HK-2 (cell line): Measurements from ENCODE around the gene BACE1-AS.

Experiments
- DNase-seq: peaks from one replicate; pipeline ENCODE4 v3.0.0-alpha.2; 2018; ENCODE audit not compliant: unreplicated experiment

BACE1-AS gene

DNA sequence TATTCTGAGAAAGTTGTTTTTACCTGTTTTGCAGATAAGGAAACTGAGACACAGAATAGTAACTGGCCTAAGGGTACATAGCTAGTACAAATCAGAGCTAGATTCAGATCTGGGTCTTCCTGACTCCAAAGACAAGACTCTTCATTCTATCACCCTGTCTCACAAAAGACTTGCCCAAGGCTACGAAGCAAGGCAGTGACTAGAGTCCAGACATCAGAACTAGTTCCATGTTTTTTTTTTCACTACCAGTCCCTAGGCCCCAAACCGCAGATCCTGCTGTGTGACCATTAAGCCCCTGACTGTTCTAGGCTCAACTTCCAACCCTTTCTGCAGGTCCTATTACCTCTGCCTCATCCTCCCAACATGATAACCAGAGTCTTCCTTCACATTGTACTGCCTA is 1.5 kb downstream of the BACE1-AS start:
- DNase-seq: no peak

DNA sequence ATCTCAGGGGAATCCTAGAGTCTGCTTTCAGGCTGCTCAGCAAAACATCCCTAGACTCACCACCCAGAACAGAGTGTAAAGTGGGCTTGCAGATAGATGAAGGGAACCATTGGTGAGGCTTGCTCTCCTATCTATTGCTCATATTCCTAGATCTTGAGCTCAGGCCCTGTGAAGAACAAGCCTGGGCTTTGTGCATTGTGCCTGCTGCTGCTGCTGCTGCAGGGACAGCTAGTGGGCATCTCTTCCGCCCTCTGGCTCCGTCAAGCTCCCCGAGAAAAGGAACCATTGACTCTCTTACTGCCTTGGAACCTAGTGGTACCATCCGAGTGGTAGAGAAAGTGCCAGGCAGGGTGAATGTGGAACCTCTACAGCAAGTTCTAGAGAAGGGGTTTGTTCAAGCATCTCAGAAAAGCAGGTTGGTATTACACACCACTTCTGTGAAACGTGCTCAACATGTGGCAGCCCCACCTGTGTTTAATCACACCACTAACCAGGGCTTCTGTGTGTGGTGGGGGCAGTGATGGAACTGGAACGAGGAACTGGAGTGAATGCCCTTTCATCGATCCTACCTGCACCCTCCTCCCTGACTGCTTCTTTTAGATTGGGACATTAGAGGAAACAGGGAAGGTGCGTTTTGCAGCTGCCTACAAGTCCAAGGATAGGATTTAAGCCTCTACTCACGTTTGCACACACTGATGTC is 4.4 kb downstream of the BACE1-AS start:
- DNase-seq: no peak

DNA sequence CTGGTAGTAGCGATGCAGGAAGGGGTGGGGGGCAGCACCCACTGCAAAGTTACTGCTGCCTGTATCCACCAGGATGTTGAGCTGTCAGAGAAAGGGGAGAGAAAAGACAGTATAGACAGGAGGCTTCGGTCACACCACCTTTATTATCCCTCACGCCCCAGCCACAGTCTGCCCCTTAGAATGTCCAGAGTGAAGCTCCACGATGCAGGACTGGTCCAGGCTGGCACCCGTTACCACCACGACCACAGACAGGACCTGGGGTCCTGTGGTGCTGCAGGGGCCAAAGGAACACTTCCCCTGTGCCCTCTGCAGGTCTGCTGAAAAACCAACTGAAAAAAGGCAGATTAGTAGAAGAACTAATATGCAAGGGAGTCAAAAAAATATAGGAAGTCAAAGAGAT is 5.7 kb downstream of the BACE1-AS start:
- no peak for DNase-seq

DNA sequence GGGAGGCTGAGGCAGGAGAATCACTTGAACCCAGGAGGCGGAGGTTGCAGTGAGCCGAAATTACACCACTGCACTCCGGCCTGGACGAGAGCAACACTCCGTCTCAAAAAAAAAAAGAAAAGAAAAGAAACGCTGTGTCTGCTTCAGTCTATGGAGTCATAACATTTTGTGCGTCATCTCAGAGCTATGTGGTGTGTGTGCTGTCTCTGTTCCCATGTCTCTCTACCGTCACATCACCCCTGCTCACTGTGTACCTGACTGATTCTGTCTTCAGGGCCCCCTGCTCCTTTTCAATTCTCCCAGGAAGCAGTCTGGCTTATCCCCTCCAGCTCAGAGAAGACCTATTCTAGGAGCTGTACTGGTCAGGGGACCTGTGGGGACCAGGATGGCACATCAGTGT is 7.0 kb downstream of the BACE1-AS start:
- no peak for DNase-seq

DNA sequence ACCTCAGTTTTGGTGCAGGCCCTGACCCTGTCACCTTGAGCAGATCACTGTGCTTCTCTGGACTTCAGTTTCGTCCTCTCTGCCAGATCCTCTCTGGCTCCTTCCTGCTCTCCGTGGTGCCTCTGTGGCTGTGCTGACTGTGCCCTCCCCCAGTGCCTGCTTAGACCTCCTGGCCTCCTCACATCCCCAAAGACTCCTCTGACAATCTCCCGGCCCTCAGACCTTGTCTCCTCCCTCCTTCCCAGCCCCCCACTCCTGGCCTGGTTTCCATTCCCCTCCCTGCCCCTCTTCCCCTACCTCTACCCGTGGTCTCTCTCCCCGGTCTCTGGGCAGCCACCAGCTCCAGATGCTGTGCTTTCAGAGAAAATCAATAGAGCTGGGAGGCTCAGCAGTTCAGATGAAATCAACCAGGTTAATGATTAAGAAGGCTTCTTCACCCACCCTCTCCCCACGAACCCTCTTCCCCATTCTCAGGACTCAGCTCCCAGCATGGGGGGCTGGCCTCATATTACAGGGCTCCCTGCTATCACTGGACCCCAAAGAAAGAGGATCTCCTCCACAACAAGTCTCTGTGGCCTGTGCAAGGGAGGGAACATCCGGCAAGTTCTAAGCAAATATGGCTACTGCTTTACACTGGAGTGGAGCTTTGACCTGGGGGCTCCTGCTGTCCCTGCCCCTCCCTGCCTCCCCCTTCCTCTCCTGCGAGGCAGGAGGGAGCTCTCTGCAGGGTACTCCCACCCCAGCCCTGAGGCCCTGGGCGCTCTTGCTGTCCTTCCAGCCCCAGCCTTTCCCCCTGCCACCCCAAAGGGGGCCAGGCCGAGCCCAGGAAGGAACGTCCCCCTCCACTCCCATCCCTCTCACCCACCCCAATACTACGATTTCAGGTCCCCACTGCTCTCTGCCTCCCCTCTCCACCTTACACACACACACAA is 8.5 kb downstream of the BACE1-AS start:
- DNase-seq: no peak

DNA sequence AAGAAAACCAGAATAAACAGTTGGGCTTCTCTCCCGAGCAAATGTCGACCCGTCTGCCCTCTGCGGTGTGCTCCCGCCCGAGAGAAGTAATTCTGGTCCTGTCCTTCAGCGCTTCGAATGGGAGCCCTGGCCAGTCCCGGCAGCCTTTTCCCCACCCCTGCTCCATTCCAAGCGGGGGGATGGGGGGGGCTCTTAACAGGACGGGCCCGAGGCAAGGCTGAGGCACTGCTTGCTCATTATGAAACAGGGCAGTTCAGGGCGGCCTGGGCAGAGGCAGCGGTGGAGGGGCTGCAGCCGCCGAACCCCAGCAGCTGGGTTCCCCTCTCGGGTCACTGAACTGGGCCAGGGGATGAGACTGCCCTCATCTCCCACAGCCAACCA is 9.1 kb downstream of the BACE1-AS start:
- no peak for DNase-seq

DNA sequence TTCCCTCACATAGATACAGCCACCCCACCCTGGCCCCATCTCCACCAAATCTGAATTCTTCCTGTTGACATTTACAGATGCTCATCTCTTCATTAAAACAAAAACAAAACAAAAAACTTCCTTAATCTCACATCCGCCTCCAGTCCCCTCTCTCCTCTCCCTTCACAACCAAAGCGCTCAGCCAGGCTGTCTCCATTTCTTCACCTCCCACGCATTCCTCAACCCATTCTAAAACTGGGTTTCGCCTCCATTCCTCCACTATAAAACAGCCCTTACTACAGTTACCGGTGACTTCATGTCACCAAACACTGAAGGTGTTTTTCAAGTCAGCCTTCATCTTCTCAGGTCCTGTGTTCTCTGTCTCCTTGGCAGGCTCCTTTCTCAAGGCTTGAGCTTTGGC is 9.6 kb downstream of the BACE1-AS start:
- DNase-seq: no peak

DNA sequence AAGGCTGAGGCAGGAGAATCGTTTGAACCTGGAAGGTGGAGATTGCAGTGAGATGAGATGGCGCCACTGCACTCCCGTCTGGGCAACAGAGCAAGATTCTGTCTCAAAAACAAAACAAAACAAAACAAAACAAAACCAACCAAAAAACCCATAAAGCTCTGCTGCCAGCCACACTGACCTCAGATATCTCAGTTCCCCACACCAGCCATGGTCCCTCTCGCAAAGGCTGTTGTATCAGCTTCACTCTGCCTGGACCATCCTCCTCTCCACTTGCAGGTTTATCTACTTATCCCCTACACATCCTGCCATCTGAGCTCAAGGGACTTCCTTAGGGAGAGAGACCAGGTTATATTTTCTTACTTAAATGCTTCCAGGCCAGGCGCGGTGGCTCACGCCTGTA is 11.1 kb downstream of the BACE1-AS start:
- no peak for DNase-seq

DNA sequence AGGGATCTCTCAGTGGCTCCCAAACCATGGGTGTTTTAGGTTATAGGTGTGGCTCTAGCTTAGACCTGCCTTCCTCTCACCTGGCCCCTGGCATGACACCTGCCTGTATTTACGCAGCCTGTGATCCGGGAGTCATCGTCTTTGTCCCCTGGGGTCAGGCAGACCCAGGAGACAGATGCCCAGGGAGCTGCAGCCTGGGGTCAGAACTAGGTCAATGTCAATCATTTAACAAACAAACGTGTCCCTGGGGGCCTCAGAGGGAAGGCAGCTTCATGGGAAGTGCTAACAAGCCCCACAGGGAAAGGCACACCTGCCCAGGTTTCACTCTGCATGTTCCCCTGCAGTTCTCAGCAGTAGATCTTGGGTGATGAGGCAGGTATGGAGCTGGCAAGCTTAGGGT is 12.0 kb downstream of the BACE1-AS start:
- DNase-seq: no peak

DNA sequence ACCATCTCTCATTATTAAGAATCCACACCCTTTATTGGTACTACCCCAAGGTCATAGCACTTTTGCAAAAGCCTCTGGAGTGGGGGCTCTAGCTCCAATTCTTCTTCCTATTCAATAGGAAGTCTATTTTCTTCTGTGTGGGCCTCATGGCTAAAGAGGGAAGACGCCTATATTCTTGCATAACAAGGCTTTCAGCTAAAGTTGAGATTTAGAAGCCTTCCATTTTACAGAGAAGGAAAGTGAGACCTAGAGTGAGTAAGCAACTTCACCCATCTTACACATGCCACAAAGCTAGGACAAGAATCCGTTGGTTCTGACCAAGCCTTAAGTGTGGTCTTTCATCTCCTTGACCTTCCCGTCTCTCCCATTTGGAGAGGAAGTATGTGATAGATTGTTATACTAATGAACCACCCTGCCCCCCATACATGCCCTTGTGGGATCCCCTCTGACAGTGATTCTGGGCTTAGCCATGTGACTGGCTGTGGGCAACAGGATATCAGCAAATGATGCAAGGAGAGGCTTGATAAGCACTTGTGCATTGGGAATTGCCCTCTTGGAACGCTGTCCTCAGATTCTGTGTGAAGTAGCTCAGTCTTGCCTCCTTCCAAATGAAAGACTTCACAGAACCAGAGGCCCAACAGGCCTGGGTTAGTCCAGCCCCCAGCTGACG is 12.6 kb downstream of the BACE1-AS start:
- no peak for DNase-seq

DNA sequence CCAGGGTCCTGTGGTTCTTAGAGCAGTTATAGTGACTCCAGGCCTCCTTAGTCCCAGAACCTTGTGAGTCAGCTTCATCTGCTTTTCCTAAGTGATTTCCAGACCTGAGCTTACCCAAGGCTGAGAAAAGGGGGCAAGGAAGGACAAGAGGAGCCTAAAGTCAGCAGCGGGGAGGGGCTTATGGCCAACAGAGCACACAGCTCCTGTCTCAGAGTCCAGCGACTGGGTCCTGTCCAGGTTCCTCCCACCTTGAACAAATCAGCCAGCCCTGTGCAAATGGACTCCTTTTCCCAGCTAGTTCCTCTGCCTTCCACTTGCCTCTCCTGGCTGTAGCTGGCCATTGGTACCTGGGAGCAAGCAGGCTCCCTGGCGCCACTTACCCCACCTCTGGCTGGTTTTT is 14.0 kb downstream of the BACE1-AS start:
- no peak for DNase-seq

DNA sequence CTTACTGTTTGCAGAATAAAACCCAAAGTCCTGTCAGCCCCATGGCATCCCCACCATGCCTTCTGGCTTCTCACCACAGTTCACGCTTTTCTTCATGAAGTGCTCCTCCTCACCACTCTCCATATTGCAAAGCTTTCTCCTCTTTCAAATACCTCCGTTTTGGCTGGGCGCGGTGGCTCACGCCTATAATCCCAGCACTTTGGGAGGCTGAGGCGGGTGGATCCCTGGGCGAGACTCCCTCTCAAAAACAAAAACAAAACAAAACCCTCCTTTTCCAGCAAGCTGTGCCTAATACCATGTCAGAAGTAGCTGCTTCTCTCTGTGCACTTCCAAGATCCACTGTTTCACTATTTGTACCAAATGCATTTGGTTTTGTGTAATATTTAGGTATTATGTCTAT is 18.2 kb downstream of the BACE1-AS start:
- DNase-seq: no peak

DNA sequence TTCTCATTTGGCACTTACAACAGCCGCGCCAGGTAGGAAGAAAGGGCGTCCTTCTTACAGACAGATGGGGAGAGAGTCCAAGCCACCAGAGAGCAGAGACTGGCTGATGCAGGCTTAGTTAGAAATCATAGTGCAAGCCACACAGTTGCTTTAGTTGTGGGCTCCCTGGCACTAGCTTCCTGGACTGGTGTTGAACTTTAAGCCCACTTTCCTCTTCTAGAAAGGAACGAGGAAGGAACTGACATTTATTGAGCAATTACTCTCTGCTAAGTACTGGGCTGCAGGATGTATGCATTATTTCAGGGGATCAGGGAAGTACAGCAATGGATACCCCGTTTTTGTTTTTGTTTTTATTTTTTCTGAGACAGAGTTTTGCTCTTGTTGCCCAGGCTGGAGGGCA is 21.9 kb downstream of the BACE1-AS start:
- no peak for DNase-seq

DNA sequence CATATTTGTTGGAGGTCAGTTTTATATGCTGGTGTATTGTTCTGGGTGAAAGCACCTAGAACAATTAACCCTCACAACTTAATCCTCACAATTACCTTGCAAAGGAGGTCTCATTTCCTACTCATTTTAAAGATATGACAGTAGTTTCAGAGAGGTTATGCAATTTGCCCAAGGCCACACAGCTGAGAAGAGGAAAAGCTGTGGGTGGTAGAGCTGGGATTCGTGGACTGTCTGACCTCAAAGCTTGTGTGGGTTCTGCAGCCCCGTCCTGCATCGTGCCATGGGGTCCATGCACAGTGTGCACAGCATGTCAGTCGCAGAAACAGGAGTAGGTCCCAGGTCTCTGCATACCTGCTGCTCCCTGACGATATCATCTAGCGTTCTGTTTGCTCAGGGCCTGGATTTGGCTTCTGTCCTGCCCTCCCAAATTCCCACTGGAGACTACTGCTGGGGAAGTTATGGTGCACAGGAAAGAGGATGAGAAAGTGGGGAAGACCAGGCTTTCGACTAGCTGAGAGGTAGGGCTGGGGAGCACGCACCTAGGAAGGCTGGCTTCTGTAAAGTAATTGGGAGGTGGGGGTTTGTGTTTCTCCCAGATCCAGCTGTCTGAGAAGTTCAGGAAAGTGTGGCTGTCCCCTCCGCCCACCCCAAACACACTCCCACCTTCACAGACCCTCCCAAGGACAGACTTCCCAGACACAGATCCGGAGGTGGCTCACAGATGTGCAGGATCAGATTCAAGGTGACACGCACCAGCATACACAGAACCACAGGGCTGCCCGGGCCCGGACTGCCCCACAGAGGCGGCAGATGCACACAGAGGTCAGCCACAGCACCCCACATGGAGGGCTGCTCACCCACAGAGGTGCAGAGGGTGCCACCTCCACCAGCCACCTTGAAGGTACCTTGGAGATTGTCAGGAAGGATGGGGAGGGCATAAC is 23.0 kb downstream of the BACE1-AS start:
- no peak for DNase-seq

DNA sequence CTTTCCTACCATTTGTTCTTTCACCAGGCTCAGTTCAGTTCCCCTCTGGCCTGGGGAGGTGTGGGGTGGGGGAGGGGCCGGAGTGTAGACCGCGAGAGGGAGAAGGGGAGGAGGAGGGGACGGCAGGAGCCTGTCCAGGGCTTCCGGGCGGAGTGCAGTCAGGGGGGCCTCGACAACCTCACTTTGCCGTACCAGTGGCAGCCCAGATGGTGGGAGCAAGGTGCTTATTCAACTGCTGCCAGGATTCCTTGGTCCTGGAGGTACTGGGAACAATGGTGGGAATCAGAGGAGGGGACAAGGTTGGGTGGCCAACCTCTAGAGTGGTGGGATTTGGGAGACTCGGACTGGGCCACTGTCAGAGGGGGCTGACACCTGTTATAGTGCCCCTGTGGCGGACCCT is 23.7 kb downstream of the BACE1-AS start:
- DNase-seq: no peak

DNA sequence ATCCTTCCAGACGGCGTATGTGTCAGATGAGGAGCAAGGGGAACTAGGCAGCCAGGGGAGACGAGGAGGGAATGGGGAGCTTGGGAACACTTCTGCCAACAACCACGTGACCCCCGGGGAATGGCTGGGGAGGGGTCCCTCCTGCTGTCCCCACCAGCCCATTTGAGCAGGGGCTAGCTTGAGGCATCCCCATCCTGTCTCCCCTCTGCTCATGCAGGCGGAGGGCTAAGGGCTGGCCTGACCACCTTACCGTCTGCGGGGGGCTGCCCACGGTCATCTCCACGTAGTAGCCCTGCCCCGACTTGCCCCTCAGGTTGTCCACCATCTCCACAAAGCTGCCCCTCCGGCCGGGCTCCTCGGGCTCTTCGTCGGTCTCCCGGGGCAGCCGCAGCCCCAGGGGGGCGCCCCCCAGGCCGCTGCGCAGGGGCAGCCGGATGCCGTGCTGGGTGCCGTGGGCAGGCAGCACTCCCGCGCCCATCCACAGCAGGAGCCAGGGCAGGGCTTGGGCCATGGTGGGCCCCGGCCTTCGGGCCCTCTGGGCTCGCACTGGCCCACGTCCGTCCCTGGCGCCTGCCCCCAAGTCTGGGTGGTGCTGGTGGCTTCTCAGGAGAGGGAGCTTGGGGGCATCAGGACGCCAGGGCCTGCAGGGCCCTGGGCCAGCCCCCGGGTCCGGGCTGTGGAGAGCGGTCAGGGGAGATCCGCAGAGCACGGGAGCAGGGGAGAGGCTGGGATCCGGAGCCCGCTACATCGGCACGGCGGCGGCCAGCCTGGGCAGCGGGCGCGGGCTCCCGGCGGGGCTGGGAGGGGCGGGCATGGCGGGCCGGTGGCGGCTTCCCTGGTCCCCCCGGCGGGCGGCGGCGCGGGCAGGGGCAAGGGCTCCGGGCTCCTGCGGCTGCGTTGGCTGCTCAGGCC is 24.4 kb downstream of the BACE1-AS start:
- DNase-seq: peak; percentile 28

DNA sequence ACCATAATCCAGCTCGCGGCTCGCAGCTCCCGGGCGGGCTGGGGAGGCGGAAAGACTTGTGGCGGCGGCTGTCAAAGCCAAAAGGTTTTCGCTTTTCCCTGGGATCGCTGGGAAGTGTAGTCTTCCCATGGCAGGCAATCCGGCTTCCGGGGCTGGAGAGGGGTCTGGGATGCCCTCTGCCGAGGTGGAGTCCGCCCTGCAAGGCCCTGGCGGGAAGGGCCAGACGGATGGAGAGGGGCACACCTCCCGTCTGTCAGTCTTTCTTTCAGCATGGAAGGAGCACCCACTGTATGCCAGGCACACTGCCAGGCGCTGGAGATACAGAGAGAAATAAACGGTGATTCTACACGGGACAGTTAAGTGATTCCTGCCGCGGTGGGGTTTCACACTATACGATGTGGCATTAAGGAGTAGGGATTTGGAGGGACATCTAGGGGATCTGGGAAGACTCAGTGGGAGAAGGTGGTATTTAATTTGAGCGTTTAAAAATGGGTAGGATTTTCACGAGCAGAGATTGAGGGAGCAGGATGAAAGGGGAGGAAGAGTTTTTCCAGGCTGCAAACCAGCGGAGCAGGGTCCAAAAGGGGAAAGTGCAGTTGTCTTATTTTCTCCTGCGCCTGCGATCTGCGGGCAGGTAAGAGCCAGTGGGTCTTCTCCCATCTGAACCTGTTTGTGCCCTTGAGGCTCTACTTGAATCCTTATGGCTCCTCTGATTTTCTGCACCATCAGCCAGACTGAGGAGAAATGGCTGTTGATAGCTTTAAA is 25.2 kb downstream of the BACE1-AS start, which contains the start of gene BACE1:
Gene BACE1 (minus strand): TSS at position 60 of the 765 bp plus-strand sequence. CDS start 461 bp downstream, outside the sequence.
- DNase-seq: peak; percentile 77

DNA sequence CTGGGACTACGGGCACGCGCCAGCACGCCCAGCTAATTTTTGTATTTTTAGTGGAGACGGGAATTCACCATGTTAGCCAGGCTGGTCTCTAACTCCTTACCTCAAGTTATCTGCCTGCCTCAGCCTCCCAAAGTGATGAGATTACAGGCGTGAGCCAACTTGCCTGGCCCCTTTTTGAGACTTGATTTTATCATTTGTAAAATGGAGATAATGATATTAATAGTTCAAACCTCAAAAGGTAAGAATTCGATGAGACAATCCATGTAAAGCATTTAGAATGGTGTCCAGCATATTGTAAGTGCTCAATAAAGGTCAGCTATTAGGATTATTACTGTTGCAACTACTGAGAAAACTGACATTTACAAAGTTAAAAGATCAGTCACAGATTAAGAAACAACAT is 27.6 kb downstream of the BACE1-AS start:
- DNase-seq: no peak

DNA sequence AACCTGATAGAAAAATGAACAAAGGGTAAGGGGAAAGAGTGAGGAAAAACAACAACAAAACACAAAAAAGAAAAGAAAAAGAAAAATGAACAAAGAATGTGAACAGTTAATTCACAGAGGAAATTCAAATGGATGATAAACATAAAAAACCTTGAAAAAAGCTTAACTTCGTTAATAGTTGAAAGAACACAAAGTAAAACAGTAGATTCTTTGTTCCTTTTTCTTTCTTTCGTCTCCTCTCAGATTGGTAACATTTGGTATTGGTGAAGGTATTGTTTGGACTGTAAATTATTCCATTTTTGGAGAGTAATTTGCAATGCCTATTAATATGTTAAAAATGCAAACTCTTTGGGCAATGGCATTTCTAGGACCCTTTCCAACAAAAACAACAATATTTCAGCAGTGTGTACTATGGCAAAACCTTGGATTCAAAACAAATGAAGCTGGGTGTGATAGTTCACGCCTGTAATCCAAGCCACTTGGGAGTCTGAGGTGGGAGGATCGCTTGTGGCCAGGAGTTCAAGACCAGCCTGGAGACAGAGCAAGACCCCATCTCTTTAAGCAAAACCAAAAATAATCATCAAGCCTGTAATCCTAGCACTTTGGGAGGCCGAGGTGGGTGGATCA is 28.2 kb downstream of the BACE1-AS start:
- DNase-seq: no peak
